ENCODE data around the gene GJB5. TPM values are rescaled to one million over a fixed set of nuclear protein-coding genes. Genes with fewer than 3 reads are reported as not detected.
"Not testable (repeated sequence)": the region's sequence is repeated elsewhere in the genome, so short reads cannot be mapped to it uniquely, and the experiment has no call there.

GJB5 gene
- total RNA-seq, 6 donors from 2014 or later: 0.17 to 0.89 (median 0.30) TPM; not detected in 3

DNA sequence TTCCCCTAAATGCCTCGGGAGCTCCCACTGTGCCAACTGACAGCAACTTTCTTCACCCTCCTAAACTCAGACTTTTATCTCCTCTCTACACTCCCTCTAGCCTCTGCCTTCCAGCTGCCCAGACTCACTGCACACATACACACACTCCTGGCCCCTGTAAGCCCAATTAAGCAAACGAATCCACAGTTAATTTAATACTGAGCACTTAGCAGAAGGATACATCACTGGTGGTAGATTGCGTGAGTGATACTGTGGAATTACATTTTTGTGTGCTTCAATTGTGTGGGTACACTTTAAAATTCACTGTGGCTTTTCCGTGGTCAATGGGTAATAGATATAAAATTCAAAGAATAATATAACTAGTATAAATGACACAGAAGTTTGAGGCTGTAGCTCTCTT, 33.6 kb upstream of the GJB5 start:
- no peaks in the 10 kb centered on the region for H3K4me1 ChIP-seq
- WGBS, 2 donors: 74 to 75% methylated on average over 4 of the region's 4 CpGs
- DNase-seq (no peak), ATAC-seq (ENCODE audit: low FRiP score in 2 of 2) (no peak)
- no peak overlapping the region for H3K27ac ChIP-seq
- H3K4me3 ChIP-seq: no peak overlapping the region
- no peaks in the 10 kb centered on the region for H3K9me3 ChIP-seq
- no peak for TF ChIP-seq POLR2A (IDR thresholded peaks at IDR 0.05)
- TF ChIP-seq, protein P1, sequence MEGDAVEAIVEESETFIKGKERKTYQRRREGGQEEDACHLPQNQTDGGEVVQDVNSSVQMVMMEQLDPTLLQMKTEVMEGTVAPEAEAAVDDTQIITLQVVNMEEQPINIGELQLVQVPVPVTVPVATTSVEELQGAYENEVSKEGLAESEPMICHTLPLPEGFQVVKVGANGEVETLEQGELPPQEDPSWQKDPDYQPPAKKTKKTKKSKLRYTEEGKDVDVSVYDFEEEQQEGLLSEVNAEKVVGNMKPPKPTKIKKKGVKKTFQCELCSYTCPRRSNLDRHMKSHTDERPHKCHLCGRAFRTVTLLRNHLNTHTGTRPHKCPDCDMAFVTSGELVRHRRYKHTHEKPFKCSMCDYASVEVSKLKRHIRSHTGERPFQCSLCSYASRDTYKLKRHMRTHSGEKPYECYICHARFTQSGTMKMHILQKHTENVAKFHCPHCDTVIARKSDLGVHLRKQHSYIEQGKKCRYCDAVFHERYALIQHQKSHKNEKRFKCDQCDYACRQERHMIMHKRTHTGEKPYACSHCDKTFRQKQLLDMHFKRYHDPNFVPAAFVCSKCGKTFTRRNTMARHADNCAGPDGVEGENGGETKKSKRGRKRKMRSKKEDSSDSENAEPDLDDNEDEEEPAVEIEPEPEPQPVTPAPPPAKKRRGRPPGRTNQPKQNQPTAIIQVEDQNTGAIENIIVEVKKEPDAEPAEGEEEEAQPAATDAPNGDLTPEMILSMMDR (IDR thresholded peaks at IDR 0.05): no peak
- TF ChIP-seq EP300 (IDR thresholded peaks at IDR 0.05): no peak
- no peak for TF ChIP-seq POLR2AphosphoS5 (IDR thresholded peaks at IDR 0.05)
- H3K36me3 ChIP-seq: no peaks in the 10 kb centered on the region
- no peaks in the 10 kb centered on the region for H3K27me3 ChIP-seq

DNA sequence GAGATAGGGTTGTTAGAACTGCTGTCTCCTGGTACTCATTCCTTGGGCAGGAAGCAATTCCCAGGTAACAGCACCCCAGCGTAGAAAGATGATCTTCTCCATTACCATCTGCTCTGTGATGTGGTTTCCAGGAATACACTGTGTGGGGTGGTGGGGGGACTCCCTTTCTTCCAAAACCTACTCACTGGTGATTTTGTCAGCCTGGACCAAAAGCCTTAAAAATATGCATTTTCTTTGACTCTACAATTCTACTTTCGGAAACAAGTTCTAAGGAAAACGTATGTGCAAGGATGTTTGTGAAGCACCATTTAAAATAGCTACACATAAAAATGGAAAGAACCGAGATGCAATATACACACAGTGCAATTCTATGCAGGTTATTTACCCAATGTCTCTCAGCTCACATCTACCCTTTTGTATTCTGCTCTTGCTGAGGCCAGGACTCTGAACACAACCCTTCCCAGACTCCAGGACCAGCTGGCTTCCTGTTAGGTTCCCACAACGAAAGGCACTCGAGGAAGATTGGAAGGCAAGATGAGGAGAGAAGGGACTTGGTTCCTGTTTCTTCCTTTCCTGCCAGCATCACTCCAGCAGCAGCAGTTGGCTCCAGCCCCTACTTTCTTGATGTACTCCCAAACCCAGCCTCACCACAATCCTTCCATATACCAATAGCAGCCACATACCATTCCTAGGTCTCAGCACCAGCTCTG, 33.0 kb upstream of the GJB5 start:
- H3K36me3 ChIP-seq: no peaks in the 10 kb centered on the region
- H3K9me3 ChIP-seq: no peaks in the 10 kb centered on the region
- DNase-seq: no peak
- no peak for ATAC-seq (ENCODE audit: low FRiP score in 2 of 2)
- TF ChIP-seq EP300 (IDR thresholded peaks at IDR 0.05): no peak
- no peak for TF ChIP-seq POLR2A (IDR thresholded peaks at IDR 0.05)
- TF ChIP-seq POLR2AphosphoS5 (IDR thresholded peaks at IDR 0.05): no peak
- TF ChIP-seq, protein P1 (IDR thresholded peaks at IDR 0.05): no peak
- H3K27me3 ChIP-seq: no peaks in the 10 kb centered on the region
- H3K4me3 ChIP-seq: no peak overlapping the region
- 76 to 80% methylated on average over 6 of the region's 6 CpGs for WGBS, 2 donors
- H3K27ac ChIP-seq: no peak overlapping the region
- H3K4me1 ChIP-seq: no peaks in the 10 kb centered on the region

GRCh38 chr1:34726861-34727260, 28.0 kb upstream of the GJB5 start:
- ATAC-seq (ENCODE audit: low FRiP score in 2 of 2) (no peak), DNase-seq (no peak)
- Histone ChIP-seq H3K4me1 (no peaks in the 10 kb centered on the region), H3K27me3 (no peaks in the 10 kb centered on the region), H3K4me3 (no peak overlapping the region), H3K9me3 (no peaks in the 10 kb centered on the region), H3K36me3 (no peaks in the 10 kb centered on the region), H3K27ac (no peak overlapping the region)
- 52 to 56% methylated on average over 5 to 6 of the region's 6 CpGs for WGBS, 2 donors
- TF ChIP-seq POLR2A (IDR thresholded peaks at IDR 0.05) (no peak), EP300 (IDR thresholded peaks at IDR 0.05) (no peak), POLR2AphosphoS5 (IDR thresholded peaks at IDR 0.05) (no peak)
- TF ChIP-seq, protein P1 (IDR thresholded peaks at IDR 0.05): no peak

- Histone ChIP-seq H3K4me3 (no peak overlapping the region), H3K27me3 (no peaks in the 10 kb centered on the region), H3K9me3 (no peaks in the 10 kb centered on the region), H3K27ac (no peak overlapping the region), H3K36me3 (no peaks in the 10 kb centered on the region), H3K4me1 (no peaks in the 10 kb centered on the region)
- 81 to 85% methylated on average over 5 of the region's 5 CpGs for WGBS, 2 donors
- no peak for TF ChIP-seq POLR2AphosphoS5 (IDR thresholded peaks at IDR 0.05)
- TF ChIP-seq POLR2A (IDR thresholded peaks at IDR 0.05): no peak
- ATAC-seq (ENCODE audit: low FRiP score in 2 of 2) (no peak), DNase-seq (no peak)
Measured at GRCh38 chr1:34730485-34730884, 24.4 kb upstream of the GJB5 start.

DNA sequence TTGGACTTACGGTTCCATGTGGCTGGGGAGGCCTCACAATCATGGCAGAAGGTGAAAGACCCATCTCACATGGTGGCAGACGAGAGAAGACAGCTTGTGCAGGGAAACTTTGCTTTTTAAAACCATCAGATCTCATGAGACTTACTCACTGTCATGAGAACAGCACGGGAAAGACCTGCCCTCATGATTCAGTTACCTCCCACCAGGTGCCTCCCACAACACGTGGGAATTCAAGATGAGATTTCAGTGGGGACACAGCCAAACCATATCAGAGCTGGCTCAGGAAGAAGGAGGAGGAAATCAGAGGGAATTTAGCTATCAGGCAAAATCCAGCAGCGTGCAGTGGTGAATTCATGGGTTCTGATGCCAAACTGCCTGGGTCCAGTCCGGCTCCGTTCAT, 22.0 kb upstream of the GJB5 start:
- not testable (repeated sequence) for H3K27ac ChIP-seq; H3K9me3 ChIP-seq; DNase-seq; H3K4me1 ChIP-seq; H3K27me3 ChIP-seq; H3K4me3 ChIP-seq; H3K36me3 ChIP-seq; ATAC-seq (ENCODE audit: low FRiP score in 2 of 2)
- WGBS, 2 donors: 69 to 70% methylated on average over 7 of the region's 7 CpGs

DNA sequence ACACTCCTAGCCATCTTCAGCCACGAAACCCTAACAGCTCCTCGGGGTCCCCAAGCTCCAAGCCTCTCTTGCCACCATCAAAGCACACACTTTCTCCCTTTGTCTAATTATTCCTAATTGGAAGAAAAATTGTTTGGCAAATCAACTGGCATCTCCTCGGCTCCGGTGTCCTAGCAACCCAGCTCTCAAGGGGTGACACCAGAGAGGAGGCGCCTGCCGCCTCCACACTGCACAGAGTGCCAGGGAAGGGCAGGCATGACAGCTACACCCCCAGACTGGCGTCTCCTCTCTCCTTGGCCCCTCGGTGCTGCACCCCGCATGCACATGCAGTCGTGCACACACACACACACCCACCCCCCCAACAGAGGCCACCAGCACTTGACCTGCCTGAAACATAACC, 18.2 kb upstream of the GJB5 start:
- DNase-seq (peak in 1 of 2 donors; percentile 46), ATAC-seq (ENCODE audit: low FRiP score in 2 of 2) (peak in 1 of 2 donors; percentile 25)
- Histone ChIP-seq H3K4me1 (no peaks in the 10 kb centered on the region), H3K27ac (no peak overlapping the region), H3K27me3 (no peaks in the 10 kb centered on the region), H3K36me3 (no peaks in the 10 kb centered on the region), H3K4me3 (no peak overlapping the region), H3K9me3 (no peaks in the 10 kb centered on the region)
- TF ChIP-seq POLR2A (IDR thresholded peaks at IDR 0.05): no peak
- no peak for TF ChIP-seq EP300 (IDR thresholded peaks at IDR 0.05)
- TF ChIP-seq, protein P1 (IDR thresholded peaks at IDR 0.05): no peak
- 78 to 80% methylated on average over 10 of the region's 10 CpGs for WGBS, 2 donors

DNA sequence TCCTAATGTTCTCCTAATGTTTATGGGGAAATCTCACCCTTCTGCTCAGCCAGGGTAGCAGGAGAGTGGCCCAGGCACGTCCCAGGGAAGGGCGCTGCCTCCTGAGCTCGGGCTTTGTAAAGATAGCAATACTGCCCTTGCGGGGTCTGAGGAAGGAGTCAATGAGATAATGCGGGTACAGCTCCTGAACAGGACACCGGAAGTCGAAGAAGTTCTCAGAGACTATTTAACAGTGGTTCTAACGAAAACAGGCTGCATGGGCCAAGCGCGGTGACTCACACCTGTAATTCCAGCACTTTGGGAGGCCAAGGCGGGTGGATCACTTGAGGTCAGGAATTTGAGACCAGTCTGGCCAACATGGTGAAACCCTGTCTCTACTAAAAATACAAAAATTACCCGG, 17.6 kb upstream of the GJB5 start:
- H3K36me3 ChIP-seq; DNase-seq; ATAC-seq (ENCODE audit: low FRiP score in 2 of 2); H3K27ac ChIP-seq; H3K27me3 ChIP-seq; H3K4me1 ChIP-seq; H3K4me3 ChIP-seq; H3K9me3 ChIP-seq: not testable (repeated sequence)
- 87 to 89% methylated on average over 12 of the region's 12 CpGs for WGBS, 2 donors
